HT1080 (cell line): ENCODE data around the gene RASSF1. TPM values are rescaled to one million over a fixed set of nuclear protein-coding genes. Genes with fewer than 3 reads are reported as not detected.

ENCODE experiments used
- DNase-seq: peaks from one replicate; pipeline ENCODE4 v3.0.0-alpha.2; 2015; ENCODE audit warnings: low read depth
- total RNA-seq: library from RNA; depleted of rRNA; stranded (reverse); fragments of >200 nt; shearing (Covaris generic); gene quantifications from 2 replicates; pipeline ENCODE4 v1.2.3, GENCODE V29; 2014

RASSF1 gene
- total RNA-seq, 1 experiment from 2014 or later = 15.0 TPM

- DNase-seq = no peak
Observed at GRCh38 chr3:50369012-50369670, 28.5 kb upstream of the RASSF1 start.

GRCh38 chr3:50365842-50366220, 25.2 kb upstream of the RASSF1 start:
- DNase-seq = no peak

GRCh38 chr3:50365080-50365841, 24.6 kb upstream of the RASSF1 start:
- DNase-seq = no peak

GRCh38 chr3:50364573-50365079, 24.0 kb upstream of the RASSF1 start:
- no peak for DNase-seq

- no peak for DNase-seq
Observed at GRCh38 chr3:50359760-50360110, 19.1 kb upstream of the RASSF1 start.

- DNase-seq = peak; percentile 99
Observed at GRCh38 chr3:50358911-50359759, 18.5 kb upstream of the RASSF1 start, which contains the start of gene TMEM115. TSS of gene TMEM115 (minus strand) at chr3:50359521. CDS start at chr3:50359063, 458 bp downstream.

- no peak for DNase-seq
Observed at GRCh38 chr3:50358355-50358910, 17.8 kb upstream of the RASSF1 start.

GRCh38 chr3:50357481-50357880, 16.8 kb upstream of the RASSF1 start:
- no peak for DNase-seq

GRCh38 chr3:50356553-50356952, 15.9 kb upstream of the RASSF1 start:
- DNase-seq = peak; percentile 48

- no peak for DNase-seq
Observed at GRCh38 chr3:50355829-50356552, 15.4 kb upstream of the RASSF1 start.

- no peak for DNase-seq
Observed at GRCh38 chr3:50354850-50355249, 14.2 kb upstream of the RASSF1 start.

- DNase-seq = no peak
Observed at GRCh38 chr3:50354186-50354764, 13.6 kb upstream of the RASSF1 start.

- no peak for DNase-seq
Observed at GRCh38 chr3:50353245-50354004, 12.8 kb upstream of the RASSF1 start.

- peak; percentile 62 for DNase-seq
Observed at GRCh38 chr3:50352781-50353180, 12.1 kb upstream of the RASSF1 start.

GRCh38 chr3:50351323-50351697, 10.7 kb upstream of the RASSF1 start:
- DNase-seq = no peak

- DNase-seq = peak; percentile 94
Observed at GRCh38 chr3:50350527-50351322, 10.1 kb upstream of the RASSF1 start, which contains the start of the genes CYB561D2 and NPRL2. TSS of gene CYB561D2 (plus strand) at chr3:50350862. CDS start at chr3:50351434, 572 bp downstream. TSS of gene NPRL2 (minus strand) at chr3:50350775. CDS start at chr3:50350652, 123 bp downstream.

GRCh38 chr3:50350213-50350526, 9.5 kb upstream of the RASSF1 start:
- DNase-seq = no peak

- peak; percentile 82 for DNase-seq
Observed at GRCh38 chr3:50347187-50347813, 6.7 kb upstream of the RASSF1 start.
